Urothelium cell line (cell line): ENCODE measurements around the gene SLC66A2.

ENCODE experiments used
- DNase-seq: peaks from one replicate; pipeline ENCODE4 v3.0.0; 2011; ENCODE audit warnings: low spot score, mixed read lengths
- FAIRE-seq: peaks from 2 replicates; lab custom pipeline; 2011; peaks lifted over from hg19 to GRCh38; lab: Jason Lieb, UNC

Gene SLC66A2

DNA sequence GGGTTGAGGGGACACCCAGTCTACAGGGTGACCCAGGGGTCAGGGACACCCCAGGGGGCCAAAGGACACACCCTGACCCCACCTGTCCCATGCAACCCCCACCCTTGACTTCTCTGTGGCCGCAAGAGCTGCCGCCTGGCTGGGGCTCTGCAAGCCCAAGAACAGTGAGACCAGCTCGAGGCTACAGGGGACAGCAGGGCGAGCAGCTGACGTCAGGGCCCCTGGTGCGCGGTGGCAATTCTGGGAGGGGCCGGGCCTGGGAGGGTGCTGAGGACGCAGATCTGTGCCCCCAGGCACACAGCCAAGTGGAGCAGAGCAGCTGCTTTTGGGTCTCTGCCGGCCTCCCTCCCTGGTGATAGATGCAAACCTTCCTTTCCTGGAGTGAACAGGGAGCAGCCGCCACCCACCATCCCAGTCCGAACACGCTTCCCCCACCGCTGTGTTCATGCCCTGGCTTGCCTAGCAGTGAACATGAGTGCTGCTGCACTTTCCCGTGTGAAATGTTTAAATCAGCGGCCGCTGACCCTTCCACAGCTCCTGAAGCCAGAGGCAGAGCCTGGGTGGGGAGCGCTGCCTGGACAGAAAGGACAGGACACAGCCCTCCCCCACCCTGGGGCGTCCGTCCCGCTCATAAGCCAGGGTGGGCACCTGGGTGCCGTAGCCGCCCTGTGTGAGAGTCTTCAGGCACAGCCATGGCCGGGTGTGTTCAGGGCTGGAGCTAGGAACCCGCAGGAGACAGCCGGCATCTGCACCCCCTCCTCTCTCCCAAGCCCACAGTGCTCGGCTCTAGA is 46.9 kb downstream of the SLC66A2 start:
- DNase-seq (no peak), FAIRE-seq (no peak)

DNA sequence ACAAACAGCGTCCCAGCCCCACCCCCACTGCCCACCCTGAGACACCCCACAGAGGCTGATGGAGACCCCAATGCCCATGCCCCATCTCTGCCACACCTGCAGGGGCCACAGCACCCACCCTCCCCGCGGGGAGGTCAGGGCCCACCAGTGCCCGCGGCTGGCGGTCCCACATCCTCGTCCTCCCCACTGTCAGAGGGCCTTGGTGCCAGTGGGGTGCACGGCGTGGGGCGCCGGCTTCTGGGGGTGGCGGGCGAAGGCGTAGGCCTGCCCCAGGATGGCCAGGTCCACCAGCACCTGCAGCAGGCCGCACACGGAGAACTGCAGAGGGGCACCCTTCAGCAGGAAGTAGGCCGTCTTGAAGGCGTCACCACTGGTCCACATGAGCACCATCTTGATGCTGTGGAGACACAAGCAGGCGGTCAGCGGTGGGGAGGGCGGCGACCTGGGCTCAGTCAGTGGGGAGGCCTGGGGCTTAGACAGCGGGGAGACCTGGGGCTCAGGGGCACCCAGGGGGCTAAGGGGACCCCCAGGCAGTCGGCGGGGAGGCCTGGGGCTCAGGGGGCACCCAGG is 47.6 kb downstream of the SLC66A2 start:
- no peak for DNase-seq
- FAIRE-seq: no peak

DNA sequence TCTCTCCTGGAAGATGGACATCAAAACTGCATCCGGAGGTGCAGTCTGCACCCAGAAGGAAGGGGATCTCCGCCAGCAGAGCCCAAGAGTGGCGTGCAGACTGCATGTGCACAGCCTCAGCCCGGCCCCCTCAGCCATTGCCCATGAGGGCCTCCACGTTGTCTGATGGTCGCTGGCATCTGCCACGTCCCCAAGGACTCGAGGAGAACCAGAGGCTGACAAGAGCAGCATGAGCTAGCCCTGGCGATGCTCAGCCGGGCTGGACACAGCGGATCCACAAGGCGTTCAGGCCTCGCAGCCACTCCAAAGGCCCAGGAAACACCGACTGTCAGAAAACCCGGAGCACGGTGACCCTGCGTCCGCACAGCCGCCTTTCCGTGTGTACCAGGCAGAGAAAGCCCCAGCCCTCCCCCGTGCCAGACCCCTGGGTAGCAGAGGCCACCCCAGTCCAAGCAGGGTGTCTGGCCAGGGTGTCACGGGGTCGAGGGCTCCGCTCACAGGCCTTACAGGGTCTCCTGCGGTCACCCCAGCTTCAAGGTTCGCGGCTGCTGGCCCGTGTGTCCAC is 48.3 kb downstream of the SLC66A2 start:
- FAIRE-seq: no peak
- DNase-seq: no peak

DNA sequence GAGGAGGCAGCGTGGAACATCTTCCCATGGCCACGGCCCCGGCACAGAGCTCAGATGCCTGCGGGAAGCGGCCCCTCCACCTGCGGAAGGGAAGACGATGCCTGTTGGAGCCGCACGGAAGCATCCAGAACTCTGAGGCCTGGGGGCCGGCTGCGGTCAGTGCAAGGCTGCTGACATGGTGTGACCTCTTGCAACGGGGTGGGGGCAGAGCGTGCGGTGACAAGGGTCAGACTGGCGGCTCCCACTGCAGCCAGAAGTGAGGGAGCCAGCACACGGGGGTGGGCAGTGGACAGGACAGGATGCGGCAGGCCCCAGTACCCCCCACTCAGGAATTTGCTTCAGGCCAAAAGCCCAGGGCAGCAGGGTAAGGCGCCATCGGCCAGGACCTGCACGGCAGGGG is 48.8 kb downstream of the SLC66A2 start:
- FAIRE-seq (no peak), DNase-seq (no peak)

DNA sequence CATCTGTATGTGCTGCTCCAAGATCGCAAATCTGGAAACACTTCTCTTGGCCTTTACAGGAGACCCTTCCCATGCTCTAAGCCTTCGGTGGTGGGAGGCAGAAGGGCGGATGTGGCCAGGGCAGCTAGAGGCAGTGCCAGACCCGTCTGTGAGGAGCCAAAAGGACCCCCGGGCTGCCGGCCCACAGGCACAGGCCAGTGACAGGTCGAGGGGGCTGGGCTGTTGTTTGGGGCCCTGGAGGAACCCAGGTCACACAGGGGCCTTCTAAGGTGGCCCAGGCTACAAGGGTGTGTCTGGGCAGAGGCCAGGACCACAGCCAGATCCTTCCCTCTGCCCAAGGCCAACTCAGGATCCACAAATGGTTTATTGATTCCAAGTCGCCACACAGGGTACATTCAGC is 49.4 kb downstream of the SLC66A2 start:
- no peak for FAIRE-seq

DNA sequence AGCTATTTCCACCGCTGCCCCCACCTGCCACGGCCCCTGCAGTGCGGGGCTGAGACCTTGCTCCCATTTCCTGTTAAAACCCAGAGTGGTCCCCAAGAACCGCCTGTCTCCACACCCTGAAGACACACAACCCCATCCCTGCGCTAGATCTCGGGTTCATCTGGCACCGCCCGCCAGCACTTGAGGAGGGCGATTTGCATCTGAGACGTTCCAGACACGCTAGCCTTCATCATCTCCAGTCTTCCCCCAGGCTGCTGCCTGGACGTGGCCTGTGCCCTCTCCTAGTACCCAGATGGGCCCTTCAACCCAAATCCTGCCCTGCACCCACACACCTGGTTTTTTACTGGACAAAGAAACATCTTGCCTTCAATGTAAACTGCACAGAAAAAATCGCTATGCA is 49.8 kb downstream of the SLC66A2 start:
- FAIRE-seq: no peak
- DNase-seq: no peak

More for the DNA sequence above, 49.4 kb downstream of the SLC66A2 start:
- no peak for DNase-seq

DNA sequence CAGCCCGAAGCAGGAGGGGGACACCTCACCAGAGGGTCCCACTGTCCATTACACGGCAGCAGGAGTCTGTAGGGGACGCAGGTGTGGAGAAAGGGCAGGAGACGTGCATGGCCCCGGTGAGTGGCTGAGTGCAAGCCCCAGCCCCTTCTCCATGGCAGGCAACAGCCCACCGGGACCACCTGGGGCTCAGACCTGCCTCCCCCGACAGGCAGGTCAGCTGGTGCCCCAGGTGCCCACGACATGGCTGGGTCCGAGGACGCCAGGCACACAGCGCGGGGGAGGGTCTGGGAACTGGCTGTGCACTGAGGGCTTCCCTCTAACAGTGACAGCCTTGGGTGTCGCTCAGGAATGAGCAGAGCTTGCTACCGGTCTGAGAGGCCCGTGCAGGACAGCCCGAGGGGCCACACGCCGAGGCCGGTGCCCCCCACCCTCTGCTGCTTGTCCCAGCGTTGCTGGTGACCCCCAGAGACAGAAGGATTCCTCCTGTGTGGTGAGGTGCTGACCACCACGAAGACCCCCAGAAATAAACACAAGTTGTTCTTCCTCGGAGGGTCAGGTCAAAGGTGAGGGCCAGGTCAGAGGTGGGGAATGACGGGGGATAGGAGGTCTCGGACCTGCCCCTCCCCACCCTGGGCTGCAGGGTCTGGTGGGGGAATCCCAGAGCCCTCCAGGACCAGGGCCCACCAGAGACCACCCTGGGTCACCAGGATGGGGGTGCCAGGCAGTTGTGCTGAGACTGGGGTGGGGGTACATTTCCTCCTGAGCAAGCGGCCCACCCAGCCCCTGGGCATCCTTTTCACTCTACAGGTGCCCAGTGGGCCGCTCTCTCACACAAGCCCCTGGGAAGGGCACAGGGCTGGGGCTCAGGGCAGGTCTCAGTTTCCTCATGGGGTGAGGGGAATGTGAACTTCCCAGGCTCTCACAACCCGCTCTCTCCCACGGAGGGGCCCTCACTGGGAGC is 50.6 kb downstream of the SLC66A2 start:
- no peak for DNase-seq
- no peak for FAIRE-seq

GRCh38 chr18:79899609-79900445 is 51.6 kb downstream of the SLC66A2 start:
- no peak for FAIRE-seq
- no peak for DNase-seq

GRCh38 chr18:79898952-79899608 is 52.4 kb downstream of the SLC66A2 start:
- DNase-seq (no peak), FAIRE-seq (no peak)

DNA sequence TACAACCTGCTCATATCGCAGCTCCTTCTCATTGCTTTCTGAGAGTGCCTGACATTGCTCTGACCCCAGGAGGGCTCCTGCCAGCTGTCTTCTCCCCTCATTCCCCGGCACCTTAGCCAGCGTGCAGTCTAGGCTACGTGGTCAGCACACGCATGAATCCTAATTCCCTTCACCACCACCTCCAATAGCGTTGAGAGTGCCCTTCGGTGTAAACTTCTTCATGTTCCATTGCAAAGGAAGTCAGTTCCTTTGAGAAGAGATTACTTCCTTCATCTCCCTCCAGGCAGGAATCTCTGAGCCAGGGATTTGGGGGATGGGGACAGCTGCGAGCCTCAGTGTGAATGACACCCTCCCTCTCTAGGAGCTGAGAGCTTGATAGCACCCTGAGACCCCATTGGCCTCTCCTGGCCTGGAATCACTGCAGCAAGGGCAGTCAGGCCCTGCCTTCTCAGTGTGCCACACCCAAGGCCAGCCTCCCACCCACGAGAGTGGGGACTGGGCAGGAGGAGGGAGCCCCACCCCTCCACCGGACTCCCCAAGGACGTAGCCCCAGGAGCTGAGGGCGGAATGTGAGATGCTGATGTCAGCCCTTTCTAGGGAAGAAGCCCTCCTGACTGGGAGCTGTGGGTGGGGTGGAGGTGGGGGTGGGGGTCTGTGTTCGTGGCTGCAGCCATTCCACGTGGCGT is 53.4 kb downstream of the SLC66A2 start:
- DNase-seq (no peak), FAIRE-seq (no peak)

- no peak for FAIRE-seq
- no peak for DNase-seq
Measured at GRCh38 chr18:79896738-79897137, 54.7 kb downstream of the SLC66A2 start.

GRCh38 chr18:79890674-79891073 is 60.8 kb downstream of the SLC66A2 start:
- FAIRE-seq: no peak

DNA sequence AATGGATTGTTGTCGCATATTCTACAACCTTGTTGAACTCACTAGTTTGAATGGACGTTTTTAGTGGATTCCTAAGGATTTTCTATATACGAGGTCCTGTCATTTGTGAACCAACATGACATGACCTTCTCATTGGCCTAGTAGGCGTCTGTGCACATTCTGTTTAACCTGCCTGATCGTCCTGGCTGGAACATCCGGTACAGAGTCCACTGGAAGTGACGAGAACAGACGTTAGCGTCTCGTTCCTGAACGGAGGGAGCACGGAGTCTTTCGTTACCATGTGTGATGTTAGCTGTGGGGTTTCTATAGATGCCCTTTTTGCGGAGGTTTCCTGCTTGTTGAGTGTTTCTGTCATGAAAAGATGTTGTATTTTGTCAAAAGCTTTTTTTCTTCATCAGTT is 61.9 kb downstream of the SLC66A2 start:
- FAIRE-seq (peak; percentile 40), DNase-seq (no peak)

More at GRCh38 chr18:79890674-79891073, 60.8 kb downstream of the SLC66A2 start:
- no peak for DNase-seq

GRCh38 chr18:79888016-79888415 is 63.4 kb downstream of the SLC66A2 start:
- DNase-seq (no peak), FAIRE-seq (no peak)

GRCh38 chr18:79887181-79888000 is 64.1 kb downstream of the SLC66A2 start:
- FAIRE-seq (no peak), DNase-seq (no peak)

DNA sequence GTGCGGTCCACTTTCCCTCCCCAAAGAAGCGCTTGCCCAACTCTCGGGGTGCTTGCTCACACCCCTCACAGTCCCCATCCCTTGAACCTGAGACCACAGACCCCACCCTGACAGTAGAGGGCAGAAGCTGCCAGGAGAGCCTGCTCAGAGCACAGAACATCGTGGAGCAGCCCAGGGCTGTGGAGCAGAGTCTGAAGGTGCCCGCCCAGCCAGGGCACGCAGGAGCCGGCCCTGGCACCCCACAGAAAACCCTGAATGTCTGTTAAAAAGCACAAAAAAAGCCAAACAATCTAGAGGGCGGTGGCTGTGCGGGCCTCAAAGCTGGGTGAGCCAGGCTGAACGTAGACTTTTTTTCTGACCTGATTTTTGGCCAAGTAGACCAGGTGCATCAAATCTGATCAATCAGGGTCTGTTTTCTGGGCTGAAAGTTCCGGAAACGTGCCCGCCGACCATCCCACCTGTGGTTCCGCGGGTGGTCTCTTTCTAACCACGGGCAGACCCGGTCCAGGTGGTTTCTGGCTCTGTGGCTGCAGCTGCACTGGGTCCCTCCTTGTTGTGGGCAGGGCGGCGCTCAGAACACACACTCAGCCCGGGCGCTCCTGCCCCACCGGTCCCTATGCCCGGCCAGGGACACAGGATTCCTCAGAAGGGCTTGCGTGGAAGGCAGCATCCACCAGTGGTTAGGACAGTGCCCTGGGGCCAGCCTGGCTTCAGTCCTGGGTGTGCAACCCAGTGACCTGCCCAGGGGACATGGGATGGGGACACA is 66.3 kb downstream of the SLC66A2 start:
- DNase-seq (no peak), FAIRE-seq (no peak)

GRCh38 chr18:79884294-79884962 is 67.0 kb downstream of the SLC66A2 start:
- DNase-seq (no peak), FAIRE-seq (no peak)
